K562 (cell line): Measurements from ENCODE around the gene NSUN2. TPM values are rescaled to one million over a fixed set of nuclear protein-coding genes. Genes with fewer than 3 reads are reported as not detected.

ENCODE experiments used
- ATAC-seq: fragments of 200-7000 bp; cut with Tn5 transposase; 3 replicates; pipeline ENCODE4 v1.9.1; 2020; ENCODE audit warnings: moderate library complexity
- BruUV-seq: library from RNA; stranded (reverse); fragments of 400-500 nt; replicated peaks from 2 replicates; lab custom pipeline; 2021; lab: Mats Ljungman, UMichigan
- CTCF ChIA-PET: fragments of 300-600 bp; formaldehyde crosslinking; extraction: SDS; loops from one replicate; lab custom pipeline; 2021; ENCODE audit warnings: low intra/inter-chr PET ratio; lab: Yijun Ruan, JAX
- POLR2A ChIA-PET: fragments of 300-600, 350-650 bp; sonication (Branson Sonifier 250); formaldehyde crosslinking; extraction: SDS; loops from one replicate; lab custom pipeline; 2021; ENCODE audit warnings: antibody characterized with exemption, inconsistent platforms; lab: Yijun Ruan, JAX
- DNase-seq, 4 experiments: peaks; one replicate each; pipeline versions ENCODE4 v3.0.0 to v3.0.0-alpha.2; 2011 to 2018; ENCODE audit warnings: low spot score in 3 of 4, mixed read lengths in 3 of 4; ENCODE audit errors: extremely low read depth in 1 of 4
- FAIRE-seq: peaks from 2 replicates; lab custom pipeline; 2011; peaks lifted over from hg19 to GRCh38; lab: Jason Lieb, UNC
- H2AFZ ChIP-seq: 2 replicates; pipeline ENCODE4 v1.6.0; 2011; ENCODE audit warnings: low read depth, low read length, control low read depth, inconsistent platforms
- H3K27ac ChIP-seq: fragments of 200-600 bp; 3 replicates; pipeline ENCODE4 v1.8.0; 2011; ENCODE audit warnings: low read depth, mild to moderate bottlenecking, control low read depth, inconsistent platforms, low read length, moderate library complexity, mixed read lengths; ENCODE audit errors: extremely low read depth
- H3K27me3 ChIP-seq, 2 experiments: fragments of 300-600 bp in 1 of 2; 2 replicates in 1 of 2; 3 replicates in 1 of 2; pipeline versions ENCODE4 v1.6.0 to v1.8.0; 2011; ENCODE audit warnings: inconsistent platforms in 2 of 2, low read length in 2 of 2, mild to moderate bottlenecking in 1 of 2, mixed read lengths in 1 of 2, moderate library complexity in 1 of 2; ENCODE audit not compliant: control insufficient read depth in 2 of 2, insufficient read depth in 2 of 2
- H3K36me3 ChIP-seq: fragments of 300-600 bp; 3 replicates; pipeline ENCODE4 v1.8.0; 2011; ENCODE audit warnings: mild to moderate bottlenecking, low read length, inconsistent platforms; ENCODE audit not compliant: control insufficient read depth, insufficient read depth
- H3K4me1 ChIP-seq, 2 experiments: fragments of 200-600 bp in 1 of 2; replicated peaks in 1 of 2; 2 replicates in 1 of 2; 3 replicates in 1 of 2; pipeline versions ENCODE4 v1.5.1 to v1.8.0; 2011; ENCODE audit warnings: inconsistent platforms in 2 of 2, low read length in 2 of 2, mild to moderate bottlenecking in 1 of 2, mixed read lengths in 1 of 2, moderate library complexity in 1 of 2; ENCODE audit not compliant: control insufficient read depth in 2 of 2, insufficient read depth in 2 of 2
- H3K4me2 ChIP-seq: 2 replicates; pipeline ENCODE4 v1.6.1; 2011; ENCODE audit warnings: low read length, control low read depth, inconsistent platforms, mixed read lengths; ENCODE audit not compliant: insufficient read depth
- H3K4me3 ChIP-seq: fragments of 200-600 bp; sonication (generic), shearing (Covaris generic); 2 replicates; pipeline ENCODE4 v1.5.1; 2016; ENCODE audit warnings: control low read depth, inconsistent platforms
- H3K79me2 ChIP-seq: fragments of 200-600 bp; 3 replicates; pipeline ENCODE4 v1.8.0; 2011; ENCODE audit warnings: low read length, inconsistent platforms; ENCODE audit not compliant: control insufficient read depth, insufficient read depth
- H3K9ac ChIP-seq, 2 experiments: 2 replicates each; pipeline versions ENCODE4 v1.6.0 to v1.6.1; 2011; ENCODE audit warnings: low read depth in 2 of 2, low read length in 2 of 2, control low read depth in 1 of 2, inconsistent platforms in 1 of 2, mild to moderate bottlenecking in 1 of 2, mixed read lengths in 1 of 2; ENCODE audit not compliant: insufficient read depth in 1 of 2
- H3K9me1 ChIP-seq: one replicate; pipeline ENCODE4 v1.6.0; 2011; ENCODE audit warnings: inconsistent platforms, mild to moderate bottlenecking, low read length, moderate library complexity; ENCODE audit not compliant: control insufficient read depth, insufficient read depth
- H3K9me3 ChIP-seq: replicated peaks from 2 replicates; pipeline ENCODE4 v1.5.1; 2011; ENCODE audit warnings: low read depth, low read length, inconsistent platforms; ENCODE audit not compliant: control insufficient read depth, insufficient read depth
- H4K20me1 ChIP-seq: replicated peaks from 2 replicates; pipeline ENCODE4 v1.6.1; 2011; ENCODE audit warnings: low read length, inconsistent platforms, mixed read lengths; ENCODE audit not compliant: control insufficient read depth, insufficient read depth
- DACH1 ChIP-seq: fragments of 450-650 bp; IDR thresholded peaks from 2 replicates; pipeline ENCODE4 v1.6.1; 2018; ENCODE audit not compliant: partially characterized antibody
- FOXA3 ChIP-seq, 2 experiments: fragments of 450-650 bp in 1 of 2; sonication (generic) in 1 of 2; formaldehyde crosslinking; IDR thresholded peaks in 1 of 2; conservative IDR thresholded peaks in 1 of 2; 2 replicates each; pipeline versions ENCODE4 v1.4.0 to v1.8.0; 2020 to 2022; ENCODE audit warnings: mild to moderate bottlenecking in 2 of 2, missing genetic modification reagents in 1 of 2
- HIVEP1 ChIP-seq: fragments of 250-450 bp; sonication (Bioruptor Pico); IDR thresholded peaks from 2 replicates; pipeline ENCODE4 v1.4.0; 2020; ENCODE audit warnings: mild to moderate bottlenecking
- KDM5B ChIP-seq: fragments of 200-600 bp; sonication (generic); IDR thresholded peaks from 2 replicates; pipeline ENCODE4 v1.6.1; 2012; ENCODE audit warnings: low read depth, mild to moderate bottlenecking, moderate library complexity, low read length, control low read depth, inconsistent platforms; ENCODE audit not compliant: insufficient replicate concordance
- MCM7 ChIP-seq, 2 experiments: fragments of 450-650 bp; IDR thresholded peaks; 2 replicates each; pipeline ENCODE4 v1.6.1; 2016 to 2018
- MTA1 ChIP-seq: fragments of 450-650 bp; IDR thresholded peaks from 2 replicates; pipeline ENCODE4 v1.6.1; 2017; ENCODE audit warnings: borderline replicate concordance
- PHF20 ChIP-seq: fragments of 450-650 bp; IDR thresholded peaks from 2 replicates; pipeline ENCODE4 v1.6.1; 2018; ENCODE audit not compliant: partially characterized antibody
- SMAD3 ChIP-seq: fragments of 450-650 bp; formaldehyde crosslinking; conservative IDR thresholded peaks from 2 replicates; pipeline ENCODE4 v1.4.0; 2020; ENCODE audit warnings: mild to moderate bottlenecking
- STAG1 ChIP-seq: sonication (generic); formaldehyde crosslinking; IDR thresholded peaks from 2 replicates; pipeline ENCODE4 v1.5.0; 2020; ENCODE audit warnings: missing genetic modification reagents, borderline replicate concordance
- TARDBP ChIP-seq: fragments of 450-650 bp; IDR thresholded peaks from 2 replicates; pipeline ENCODE4 v1.6.1; 2016
- ZSCAN32 ChIP-seq: fragments of 450-650 bp; formaldehyde crosslinking; IDR thresholded peaks from 2 replicates; pipeline ENCODE4 v1.4.0; 2020; ENCODE audit warnings: mild to moderate bottlenecking, moderate library complexity
- WGBS: fragments of 100-300 bp; shearing (Covaris generic); methylation state at CpG from one replicate; pipeline ENCODE4 v1.1.6; 2016; ENCODE audit warnings: low coverage, mixed read lengths; ENCODE audit not compliant: insufficient coverage; ENCODE audit errors: missing lambda C conversion rate; 5-methylcytosine and 5-hydroxymethylcytosine counted together
- in situ Hi-C: fragments of 300-500 bp; cut with MboI; formaldehyde crosslinking; loops from 4 replicates; pipeline ENCODE4 v1.15.0; 2018; ENCODE audit warnings: inconsistent platforms, mixed read lengths
- intact Hi-C: fragments of 100-400 bp; cut with micrococcal nuclease; formaldehyde crosslinking; loops from 2 replicates; pipeline ENCODE4 v1.14.2; 2022
- polyA plus RNA-seq, 8 experiments: library from polyadenylated mRNA; depleted of rRNA in 4 of 8; stranded (reverse) in 5 of 8; unstranded in 3 of 8; fragments of >200 nt; fragmentation: Nextera tagmentation in 2 of 8; fragmentation: Illumina TruSeq in 1 of 8; extraction: Ambion mirVana in 2 of 8; extraction: Trizol in 1 of 8; gene quantifications; 2 replicates each; pipeline versions ENCODE4 v1.2.1 to v1.2.3, GENCODE V29; 2011 to 2014; ENCODE audit warnings: inconsistent platforms in 1 of 8, missing spikeins in 1 of 8
- total RNA-seq, 7 experiments: library from RNA; depleted of rRNA in 6 of 7; stranded (reverse); fragments of >200 nt in 6 of 7; fragmentation: Illumina TruSeq in 2 of 7; extraction: Trizol in 2 of 7; gene quantifications; 2 replicates each; pipeline versions ENCODE4 v1.2.1 to v1.2.3, GENCODE V29; 2011 to 2021; ENCODE audit warnings: low replicate concordance in 1 of 7
- TF ChIP-seq, protein P1 (sequence below): fragments of 450-650 bp; IDR thresholded peaks from 2 replicates; pipeline ENCODE4 v1.7.0; 2016; ENCODE audit warnings: borderline replicate concordance

The NSUN2 gene
- total and polyA plus RNA-seq, 9 of the 15 experiments (the other 6 are each of a cell fraction or from before 2014, with no cell fraction given) = 9.2 to 167 (median 127) TPM

- H3K4me2 ChIP-seq = no peak overlapping the region
- ATAC-seq (no peak), DNase-seq (no peak), FAIRE-seq (no peak)
- no peak overlapping the region for H2AFZ ChIP-seq
- peaks cover 4% of the 10 kb centered on the region; the same call in 1 of the 2 replicates for H4K20me1 ChIP-seq
- H3K9ac ChIP-seq = no peak overlapping the region
- no peaks in the 10 kb centered on the region for H3K36me3 ChIP-seq
- intact Hi-C loops (no loop called here), in situ Hi-C loops (no loop called here)
- no peak for TF ChIP-seq KDM5B
- no peak for TF ChIP-seq ZSCAN32 (CRISPR knock-in tag)
- no peak for TF ChIP-seq FOXA3 (CRISPR knock-in tag; conservative IDR thresholded peaks at IDR 0.05 in 1 of 2, IDR thresholded peaks at IDR 0.05 in 1 of 2)
- TF ChIP-seq MTA1 = no peak
- TF ChIP-seq STAG1 (CRISPR knock-in tag) = no peak
- no peak for TF ChIP-seq DACH1
- no peak for TF ChIP-seq HIVEP1 (CRISPR knock-in tag)
- TF ChIP-seq MCM7 (IDR thresholded peaks at IDR 0.05) = no peak
- no peak for TF ChIP-seq TARDBP
- TF ChIP-seq, protein P1, sequence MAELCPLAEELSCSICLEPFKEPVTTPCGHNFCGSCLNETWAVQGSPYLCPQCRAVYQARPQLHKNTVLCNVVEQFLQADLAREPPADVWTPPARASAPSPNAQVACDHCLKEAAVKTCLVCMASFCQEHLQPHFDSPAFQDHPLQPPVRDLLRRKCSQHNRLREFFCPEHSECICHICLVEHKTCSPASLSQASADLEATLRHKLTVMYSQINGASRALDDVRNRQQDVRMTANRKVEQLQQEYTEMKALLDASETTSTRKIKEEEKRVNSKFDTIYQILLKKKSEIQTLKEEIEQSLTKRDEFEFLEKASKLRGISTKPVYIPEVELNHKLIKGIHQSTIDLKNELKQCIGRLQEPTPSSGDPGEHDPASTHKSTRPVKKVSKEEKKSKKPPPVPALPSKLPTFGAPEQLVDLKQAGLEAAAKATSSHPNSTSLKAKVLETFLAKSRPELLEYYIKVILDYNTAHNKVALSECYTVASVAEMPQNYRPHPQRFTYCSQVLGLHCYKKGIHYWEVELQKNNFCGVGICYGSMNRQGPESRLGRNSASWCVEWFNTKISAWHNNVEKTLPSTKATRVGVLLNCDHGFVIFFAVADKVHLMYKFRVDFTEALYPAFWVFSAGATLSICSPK = no peak
- TF ChIP-seq PHF20 = no peak
- no peak for TF ChIP-seq SMAD3 (CRISPR knock-in tag)
- H3K79me2 ChIP-seq = no peaks in the 10 kb centered on the region
- no peaks in the 10 kb centered on the region for H3K4me1 ChIP-seq
- ChIA-PET POLR2A (no interaction called here), CTCF (no interaction called here)
- peaks cover 30 to 57% of the 10 kb centered on the region in 2 experiments; a peak in 3 of 5 replicates for H3K27me3 ChIP-seq
- 4% methylated on average over 6 of the region's 6 CpGs for WGBS
- no peak overlapping the region for H3K4me3 ChIP-seq
- H3K27ac ChIP-seq = no peak overlapping the region
- H3K9me1 ChIP-seq = no peaks in the 10 kb centered on the region
- BruUV-seq = no TSS peak
- H3K9me3 ChIP-seq = no peaks in the 10 kb centered on the region
Observed at GRCh38 chr5:6551955-6552313, 80.9 kb downstream of the NSUN2 start.
